Loucy (cell line): ENCODE results near the gene SENP7.

ENCODE experiments used
- CTCF ChIP-seq: fragments of 200-600 bp; sonication (generic); conservative IDR thresholded peaks from 2 replicates; pipeline ENCODE4 v1.5.1; 2014; ENCODE audit warnings: mild to moderate bottlenecking, antibody characterized with exemption, low read length
- EZH2phosphoT487 ChIP-seq: fragments of 200-600 bp; IDR thresholded peaks from 2 replicates; pipeline ENCODE4 v1.6.1; 2018; ENCODE audit warnings: antibody characterized with exemption, mild to moderate bottlenecking, moderate library complexity, borderline replicate concordance

GRCh38 chr3:101495552-101495951, 17.5 kb downstream of the SENP7 start:
- TF ChIP-seq CTCF (no peak), EZH2phosphoT487 (no peak)
